IPS DF 6.9 (cell line): ENCODE data around the gene MRPL32.

ENCODE experiments used
- DNase-seq: peaks from one replicate; pipeline ENCODE4 v3.0.0-alpha.2; 2013; ENCODE audit warnings: low read depth, low spot score
- H3K27ac ChIP-seq: one replicate; pipeline ENCODE4 v1.5.1; 2013; ENCODE audit warnings: low read length, control low read depth
- H3K27me3 ChIP-seq: 2 replicates; pipeline ENCODE4 v1.6.1; 2013; ENCODE audit warnings: mild to moderate bottlenecking, low read length; ENCODE audit not compliant: control insufficient read depth, insufficient read depth
- H3K36me3 ChIP-seq: 2 replicates; pipeline ENCODE4 v1.6.1; 2013; ENCODE audit warnings: low read length; ENCODE audit not compliant: control insufficient read depth, insufficient read depth
- H3K4me1 ChIP-seq: 2 replicates; pipeline ENCODE4 v1.6.1; 2013; ENCODE audit warnings: low read length; ENCODE audit not compliant: control insufficient read depth, insufficient read depth
- H3K4me3 ChIP-seq: 2 replicates; pipeline ENCODE4 v1.5.1; 2013; ENCODE audit warnings: mild to moderate bottlenecking, low read length
- H3K9me3 ChIP-seq: 2 replicates; pipeline ENCODE4 v1.6.1; 2013; ENCODE audit warnings: low read length, inconsistent platforms; ENCODE audit not compliant: control insufficient read depth, insufficient read depth
- WGBS: extraction: QIAGEN DNeasy Blood & Tissue Kit; methylation state at CpG from one replicate; pipeline ENCODE4 v1.1.7; 2013; ENCODE audit warnings: mixed read lengths, missing lambda C conversion rate; ENCODE audit not compliant: insufficient read length, insufficient coverage; 5-methylcytosine and 5-hydroxymethylcytosine counted together

The MRPL32 gene

GRCh38 chr7:42982604-42983115 lies 50.5 kb downstream of the MRPL32 start:
- no peaks in the 10 kb centered on the region for H3K9me3 ChIP-seq
- DNase-seq = peak; percentile 16
- no peak overlapping the region for H3K27ac ChIP-seq
- no peak overlapping the region for H3K4me3 ChIP-seq
- H3K36me3 ChIP-seq = no peaks in the 10 kb centered on the region
- H3K27me3 ChIP-seq = no peaks in the 10 kb centered on the region
- WGBS = no CpG with 5 or more reads among the region's 3 CpGs
- H3K4me1 ChIP-seq = no peaks in the 10 kb centered on the region

DNA sequence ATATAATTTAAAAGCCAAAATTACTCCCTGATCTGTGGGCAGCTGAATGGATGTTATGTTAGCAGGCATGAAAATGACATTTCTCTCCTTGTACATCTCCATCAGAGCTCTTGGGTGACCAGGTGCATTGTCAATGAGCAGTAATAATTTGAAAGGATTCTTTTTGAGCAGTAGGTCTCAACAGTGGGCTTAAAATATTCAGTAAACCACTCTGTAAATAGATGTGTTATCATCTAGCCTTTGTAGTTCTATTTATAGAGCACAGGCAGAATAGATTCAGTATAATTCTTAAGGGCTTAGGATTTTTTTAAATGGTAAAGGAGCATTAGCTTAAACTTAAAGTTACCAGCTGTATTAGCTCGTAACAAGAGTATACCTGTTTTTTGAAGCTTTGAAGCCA lies 52.0 kb downstream of the MRPL32 start:
- no peaks in the 10 kb centered on the region for H3K4me1 ChIP-seq
- H3K27me3 ChIP-seq = no peaks in the 10 kb centered on the region
- no peak overlapping the region for H3K27ac ChIP-seq
- H3K36me3 ChIP-seq = no peaks in the 10 kb centered on the region
- no CpG with 5 or more reads among the region's 1 CpG for WGBS
- H3K9me3 ChIP-seq = no peaks in the 10 kb centered on the region
- no peak overlapping the region for H3K4me3 ChIP-seq
- no peak for DNase-seq

GRCh38 chr7:42986213-42986612 lies 54.0 kb downstream of the MRPL32 start:
- H3K9me3 ChIP-seq = no peaks in the 10 kb centered on the region
- no peaks in the 10 kb centered on the region for H3K4me1 ChIP-seq
- WGBS = no CpG with 5 or more reads among the region's 6 CpGs
- H3K36me3 ChIP-seq = no peaks in the 10 kb centered on the region
- H3K27me3 ChIP-seq = no peaks in the 10 kb centered on the region
- no peak overlapping the region for H3K27ac ChIP-seq
- no peak for DNase-seq
- no peak overlapping the region for H3K4me3 ChIP-seq

- H3K4me1 ChIP-seq = no peaks in the 10 kb centered on the region
- H3K27ac ChIP-seq = no peak overlapping the region
- DNase-seq = no peak
- no peak overlapping the region for H3K4me3 ChIP-seq
- no peaks in the 10 kb centered on the region for H3K36me3 ChIP-seq
- no CpG with 5 or more reads among the region's 1 CpG for WGBS
- H3K27me3 ChIP-seq = no peaks in the 10 kb centered on the region
- no peaks in the 10 kb centered on the region for H3K9me3 ChIP-seq
These were observed 54.6 kb downstream of the MRPL32 start for GRCh38 chr7:42986781-42987248.
